GM19035 (cell line): ENCODE data around the gene KRT71.

Experiments used
- ATAC-seq: cut with Tn5 transposase; IDR thresholded peaks from one replicate; pipeline ENCODE4 v1.9.1; 2021; ENCODE audit not compliant: unreplicated experiment

Gene KRT71

GRCh38 chr12:52539821-52540173, 13.1 kb downstream of the KRT71 start:
- no peak for ATAC-seq

GRCh38 chr12:52539083-52539820, 13.7 kb downstream of the KRT71 start:
- no peak for ATAC-seq

GRCh38 chr12:52537101-52537500, 15.8 kb downstream of the KRT71 start:
- ATAC-seq, result no peak

GRCh38 chr12:52535574-52535973, 17.4 kb downstream of the KRT71 start:
- ATAC-seq, result no peak

GRCh38 chr12:52534482-52534881, 18.5 kb downstream of the KRT71 start:
- no peak for ATAC-seq

- ATAC-seq, result no peak
Observed at GRCh38 chr12:52533686-52534470, 19.1 kb downstream of the KRT71 start.

- ATAC-seq, result no peak
Observed at GRCh38 chr12:52532636-52533035, 20.3 kb downstream of the KRT71 start.

- no peak for ATAC-seq
Observed at GRCh38 chr12:52531566-52532300, 21.2 kb downstream of the KRT71 start.

- ATAC-seq, result no peak
Observed at GRCh38 chr12:52530905-52531304, 22.0 kb downstream of the KRT71 start.

- no peak for ATAC-seq
Observed at GRCh38 chr12:52530366-52530765, 22.6 kb downstream of the KRT71 start.

- no peak for ATAC-seq
Observed at GRCh38 chr12:52529846-52530245, 23.1 kb downstream of the KRT71 start.

- no peak for ATAC-seq
Observed at GRCh38 chr12:52529417-52529816, 23.5 kb downstream of the KRT71 start.

- ATAC-seq, result no peak
Observed at GRCh38 chr12:52528641-52529143, 24.3 kb downstream of the KRT71 start.

GRCh38 chr12:52527121-52527800, 25.7 kb downstream of the KRT71 start:
- ATAC-seq, result no peak

- no peak for ATAC-seq
Observed at GRCh38 chr12:52526511-52526951, 26.4 kb downstream of the KRT71 start.

- ATAC-seq, result no peak
Observed at GRCh38 chr12:52525661-52526499, 27.1 kb downstream of the KRT71 start.

GRCh38 chr12:52524898-52525591, 27.9 kb downstream of the KRT71 start:
- ATAC-seq, result no peak

- no peak for ATAC-seq
Observed at GRCh38 chr12:52524241-52524897, 28.6 kb downstream of the KRT71 start.

GRCh38 chr12:52523824-52524223, 29.1 kb downstream of the KRT71 start:
- ATAC-seq, result no peak
